Right lobe of liver (tissue), 6 donors: ENCODE data around the gene FARS2. TPM values are rescaled to one million over a fixed set of nuclear protein-coding genes. Genes with fewer than 3 reads are reported as not detected.

ENCODE experiments used
- ATAC-seq, 4 donors: fragments of 200-7000 bp; cut with Tn5 transposase; one replicate each; pipeline ENCODE4 v1.9.1; 2020; ENCODE audit warnings: mild to moderate bottlenecking in 4 of 4, moderate library complexity in 4 of 4
- DNase-seq, 3 donors: peaks; one replicate each; pipeline ENCODE4 v3.0.0-alpha.2; 2020
- H3K27ac ChIP-seq, 3 donors: fragments of 200-600 bp; one replicate each; pipeline ENCODE4 v1.8.0; 2022
- H3K27me3 ChIP-seq, 2 donors: fragments of 200-600 bp; one replicate each; pipeline ENCODE4 v1.8.0; 2022
- H3K36me3 ChIP-seq, 4 donors: fragments of 200-600 bp; sonication (generic) in 1 of 4; one replicate each; pipeline versions ENCODE4 v1.5.1 to v1.8.0; 2017 to 2022; ENCODE audit warnings: control low read depth in 1 of 4
- H3K4me1 ChIP-seq, 4 donors: fragments of 200-600 bp; sonication (generic) in 1 of 4; one replicate each; pipeline versions ENCODE4 v1.5.1 to v1.8.0; 2017 to 2022; ENCODE audit warnings: control low read depth in 1 of 4
- H3K4me3 ChIP-seq, 3 donors: fragments of 200-600 bp; one replicate each; pipeline ENCODE4 v1.8.0; 2022
- H3K9me3 ChIP-seq, 4 donors: fragments of 200-600 bp; sonication (generic) in 1 of 4; one replicate each; pipeline versions ENCODE4 v1.5.1 to v1.8.0; 2017 to 2022; ENCODE audit warnings: control low read depth in 1 of 4
- POLR2A ChIP-seq: fragments of 450-650 bp; IDR thresholded peaks from one replicate; pipeline ENCODE4 v1.6.1; 2017; ENCODE audit warnings: antibody characterized with exemption, mild to moderate bottlenecking
- WGBS: methylation state at CpG from one replicate; pipeline ENCODE4 v1.1.6; 2018; ENCODE audit warnings: low coverage, low lambda C conversion rate; ENCODE audit not compliant: insufficient coverage; ENCODE audit errors: missing lambda C conversion rate; 5-methylcytosine and 5-hydroxymethylcytosine counted together
- intact Hi-C, 2 donors: fragments of 100-400 bp; cut with DNase I; formaldehyde crosslinking; loops; one replicate each; pipeline versions ENCODE4 v1.11.2 to v1.14.1; 2022
- total RNA-seq, 6 experiments: library from RNA; depleted of rRNA in 2 of 6; stranded (reverse); fragments of >200 nt in 2 of 6; fragmentation: NEBNext Ultra II Directional in 3 of 6; extraction: Animal tissue kit (Norgen Biotek cat#: 25700) in 3 of 6; gene quantifications; one replicate each; pipeline versions ENCODE4 v1.1.0 to v1.2.4, GENCODE V29; 2016 to 2023
- TF ChIP-seq, protein P1 (sequence below), 4 donors: fragments of 200-600 bp in 3 of 4; fragments of 450-650 bp in 1 of 4; IDR thresholded peaks; one replicate each; pipeline versions ENCODE4 v1.5.1 to v1.8.0; 2016 to 2022; ENCODE audit warnings: antibody characterized with exemption in 4 of 4, mild to moderate bottlenecking in 2 of 4
- donor health status: DM: no; HTN: yes; CAD: no.
- donor health status: DM: no; HTN: no; CAD: no.
- donor health status: DM: no; HTN: no; CAD: no.
- donor health status: DM: no; HTN: yes; CAD: no.
- donor health status: DM: no; HTN: yes; CAD: no.

FARS2 gene
- total RNA-seq, 6 experiments from 2014 or later = 7.2 to 12.9 (median 11.7) TPM

DNA sequence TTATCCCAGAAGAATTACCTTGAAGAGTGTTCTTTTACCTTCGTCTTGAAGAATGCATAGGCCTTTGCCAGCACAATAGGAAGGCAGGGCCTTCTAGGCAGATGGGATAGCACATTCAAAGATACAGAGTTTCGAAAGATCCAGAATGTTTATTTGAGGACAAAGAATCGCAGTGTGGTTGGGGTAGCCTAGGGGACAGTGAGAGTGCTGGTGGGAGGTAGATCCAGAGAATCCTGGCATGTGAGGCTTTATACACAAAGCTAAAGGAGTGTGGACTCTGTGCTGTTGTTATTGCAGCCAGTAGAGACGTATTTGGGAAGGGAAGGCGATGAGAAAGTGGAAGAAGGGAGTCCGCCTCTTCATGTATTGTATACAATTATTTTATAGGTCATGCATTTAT, 186.6 kb downstream of the FARS2 start:
- Histone ChIP-seq H3K27me3 (no peaks in the 10 kb centered on the region), H3K4me1 (no peaks in the 10 kb centered on the region), H3K4me3 (no peak overlapping the region), H3K9me3 (no peaks in the 10 kb centered on the region), H3K36me3 (no peaks in the 10 kb centered on the region), H3K27ac (no peak overlapping the region)
- WGBS = 90% methylated on average over 6 of the region's 6 CpGs
- TF ChIP-seq POLR2A = no peak
- TF ChIP-seq, protein P1, sequence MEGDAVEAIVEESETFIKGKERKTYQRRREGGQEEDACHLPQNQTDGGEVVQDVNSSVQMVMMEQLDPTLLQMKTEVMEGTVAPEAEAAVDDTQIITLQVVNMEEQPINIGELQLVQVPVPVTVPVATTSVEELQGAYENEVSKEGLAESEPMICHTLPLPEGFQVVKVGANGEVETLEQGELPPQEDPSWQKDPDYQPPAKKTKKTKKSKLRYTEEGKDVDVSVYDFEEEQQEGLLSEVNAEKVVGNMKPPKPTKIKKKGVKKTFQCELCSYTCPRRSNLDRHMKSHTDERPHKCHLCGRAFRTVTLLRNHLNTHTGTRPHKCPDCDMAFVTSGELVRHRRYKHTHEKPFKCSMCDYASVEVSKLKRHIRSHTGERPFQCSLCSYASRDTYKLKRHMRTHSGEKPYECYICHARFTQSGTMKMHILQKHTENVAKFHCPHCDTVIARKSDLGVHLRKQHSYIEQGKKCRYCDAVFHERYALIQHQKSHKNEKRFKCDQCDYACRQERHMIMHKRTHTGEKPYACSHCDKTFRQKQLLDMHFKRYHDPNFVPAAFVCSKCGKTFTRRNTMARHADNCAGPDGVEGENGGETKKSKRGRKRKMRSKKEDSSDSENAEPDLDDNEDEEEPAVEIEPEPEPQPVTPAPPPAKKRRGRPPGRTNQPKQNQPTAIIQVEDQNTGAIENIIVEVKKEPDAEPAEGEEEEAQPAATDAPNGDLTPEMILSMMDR (IDR thresholded peaks at IDR 0.05) = no peak
- intact Hi-C loops = no loop called here
- ATAC-seq (no peak), DNase-seq (no peak)

DNA sequence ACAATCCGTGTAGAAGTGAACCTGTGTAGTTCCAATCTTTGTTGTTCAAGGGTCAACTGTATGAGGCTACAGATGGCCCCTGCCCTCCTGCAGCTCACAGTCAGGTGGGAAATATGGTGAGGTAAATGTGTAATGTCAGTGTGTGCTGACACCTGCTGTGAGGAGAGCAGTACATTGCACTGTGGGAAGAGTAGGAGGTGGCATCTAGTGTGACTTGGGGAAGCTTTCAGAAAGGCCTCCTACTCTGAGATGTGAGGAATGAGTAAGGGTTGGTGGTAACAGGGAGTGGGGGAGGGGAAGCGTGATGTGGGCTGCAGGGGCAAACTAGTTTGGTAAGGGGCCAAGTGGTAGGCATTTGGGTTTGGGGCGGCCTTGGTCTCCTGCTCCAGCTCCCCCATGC, 188.8 kb downstream of the FARS2 start:
- no peaks in the 10 kb centered on the region for H3K4me1 ChIP-seq
- ATAC-seq = no peak
- TF ChIP-seq, protein P1 (IDR thresholded peaks at IDR 0.05) = no peak
- TF ChIP-seq POLR2A = no peak
- WGBS = 90% methylated on average over 3 of the region's 3 CpGs
- no peak overlapping the region for H3K4me3 ChIP-seq
- DNase-seq = no peak
- intact Hi-C loops = no loop called here
- H3K27me3 ChIP-seq = no peaks in the 10 kb centered on the region
- no peaks in the 10 kb centered on the region for H3K9me3 ChIP-seq
- no peak overlapping the region for H3K27ac ChIP-seq
- H3K36me3 ChIP-seq = no peaks in the 10 kb centered on the region

DNA sequence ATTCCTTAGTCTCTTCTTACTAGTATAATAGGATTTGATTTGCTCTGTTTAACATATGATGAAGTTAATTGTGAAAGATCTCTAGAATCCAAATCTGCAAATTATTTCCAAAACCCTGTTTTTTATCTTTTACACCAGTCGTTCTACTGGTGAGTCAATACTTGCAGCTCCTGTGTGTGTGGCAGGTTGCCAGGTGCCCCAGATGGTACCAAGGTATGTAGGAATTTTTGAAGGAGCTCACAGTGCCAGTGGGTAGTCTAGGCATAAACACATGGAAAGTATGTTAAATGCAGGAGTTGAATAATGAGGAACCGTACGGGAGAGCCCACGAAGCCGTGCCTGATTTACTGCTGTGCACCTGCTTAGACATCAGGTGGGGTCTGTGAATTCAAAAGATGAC, 192.2 kb downstream of the FARS2 start:
- peak in 1 of 3 donors; percentile 32 for DNase-seq
- intact Hi-C loops = no loop called here
- TF ChIP-seq, protein P1 (IDR thresholded peaks at IDR 0.05) = no peak
- no peak for TF ChIP-seq POLR2A

DNA sequence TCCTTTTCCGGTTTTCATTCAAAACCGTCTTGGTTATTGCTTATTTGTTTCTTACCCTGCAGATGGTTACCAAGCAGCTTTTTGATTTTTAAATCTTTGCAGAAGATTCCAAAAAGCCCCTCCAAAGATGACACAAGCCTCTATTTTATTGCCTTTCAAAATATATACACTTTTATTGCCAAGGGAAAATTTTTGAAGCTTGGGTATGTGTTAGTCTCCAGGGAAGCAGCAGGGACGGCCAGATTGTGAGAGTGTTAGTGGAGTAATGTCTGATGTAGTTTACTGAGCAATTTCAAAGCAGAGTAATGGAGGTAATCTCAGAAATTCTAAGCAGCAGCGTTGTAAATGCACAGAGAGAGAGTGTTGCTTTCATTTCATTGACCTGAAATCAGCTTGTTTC, 193.8 kb downstream of the FARS2 start:
- TF ChIP-seq, protein P1 (IDR thresholded peaks at IDR 0.05) = no peak
- TF ChIP-seq POLR2A = no peak
- no peaks in the 10 kb centered on the region for H3K9me3 ChIP-seq
- no peaks in the 10 kb centered on the region for H3K4me1 ChIP-seq
- no peaks in the 10 kb centered on the region for H3K36me3 ChIP-seq
- no peak for DNase-seq
- H3K4me3 ChIP-seq = no peak overlapping the region
- no peak for ATAC-seq
- no peak overlapping the region for H3K27ac ChIP-seq
- 69% methylated on average over 4 of the region's 4 CpGs for WGBS
- H3K27me3 ChIP-seq = no peaks in the 10 kb centered on the region
- intact Hi-C loops = no loop called here

More for the DNA sequence above, 192.2 kb downstream of the FARS2 start:
- Histone ChIP-seq H3K27me3 (no peaks in the 10 kb centered on the region), H3K4me1 (no peaks in the 10 kb centered on the region), H3K9me3 (no peaks in the 10 kb centered on the region), H3K36me3 (no peaks in the 10 kb centered on the region), H3K27ac (no peak overlapping the region), H3K4me3 (no peak overlapping the region)
- WGBS = 80% methylated on average over 5 of the region's 5 CpGs
- no peak for ATAC-seq

DNA sequence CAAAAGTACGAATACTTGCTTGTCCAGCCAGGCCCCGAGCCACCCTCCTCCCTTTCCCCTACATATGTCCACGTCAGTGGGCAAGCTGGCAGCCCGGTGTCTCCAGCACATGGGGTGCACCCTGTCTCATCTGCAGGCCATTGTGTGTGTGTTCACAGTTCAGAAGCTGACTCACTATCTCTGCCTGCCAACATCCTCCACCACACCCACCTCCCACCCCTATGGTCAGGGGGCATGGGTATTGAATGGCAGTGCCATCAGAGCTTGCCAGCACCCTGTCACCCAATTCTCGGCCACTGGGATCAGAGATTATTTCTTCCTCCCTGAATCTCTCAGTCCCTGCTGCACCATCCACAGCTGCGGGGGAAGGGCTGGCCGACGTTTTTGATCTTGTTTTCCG, 195.7 kb downstream of the FARS2 start:
- Histone ChIP-seq H3K27me3 (no peaks in the 10 kb centered on the region), H3K4me3 (peak overlapping the region in 2 of 3 donors; percentile 13 to 25), H3K4me1 (no peaks in the 10 kb centered on the region), H3K27ac (peak overlapping the region in 2 of 3 donors; percentile 35 to 57), H3K36me3 (no peaks in the 10 kb centered on the region), H3K9me3 (no peaks in the 10 kb centered on the region)
- DNase-seq (peak; percentile 62 to 91 (median 77)), ATAC-seq (peak; percentile 23 to 85 (median 62))
- TF ChIP-seq, protein P1 (IDR thresholded peaks at IDR 0.05) = no peak
- peak; percentile 64 for TF ChIP-seq POLR2A
- intact Hi-C loops = no loop called here
- 33% methylated on average over 5 of the region's 9 CpGs for WGBS
